GM12873 (cell line): ENCODE data around the gene UQCRHL.

Experiments
- TF ChIP-seq, protein P1 (sequence below): IDR thresholded peaks from 2 replicates; pipeline ENCODE4 v1.5.1; 2012; ENCODE audit warnings: low read depth, mild to moderate bottlenecking, moderate library complexity, low read length, control low read depth; ENCODE audit not compliant: insufficient read depth; ENCODE audit errors: missing control alignments

UQCRHL gene

DNA sequence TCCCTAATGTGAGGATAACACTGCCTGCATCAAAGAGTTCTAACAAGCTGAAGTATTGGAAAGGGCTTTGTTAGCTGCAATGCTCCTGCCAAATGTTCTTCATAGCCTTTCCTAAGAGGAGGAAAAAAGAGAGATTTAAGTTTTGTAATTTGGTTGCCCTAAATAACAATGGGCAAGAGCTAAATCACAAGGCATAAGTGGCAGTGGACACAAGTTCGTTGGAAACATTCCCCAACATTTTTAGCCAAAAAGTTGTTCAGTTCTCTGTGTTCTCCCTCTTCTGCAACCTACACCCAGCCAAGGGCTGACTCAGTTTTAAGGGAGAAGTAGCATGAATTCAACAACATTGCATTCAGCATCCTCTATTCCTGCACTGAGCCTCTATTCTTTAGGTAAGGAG lies 2.6 kb upstream of the UQCRHL start:
- TF ChIP-seq, protein P1, sequence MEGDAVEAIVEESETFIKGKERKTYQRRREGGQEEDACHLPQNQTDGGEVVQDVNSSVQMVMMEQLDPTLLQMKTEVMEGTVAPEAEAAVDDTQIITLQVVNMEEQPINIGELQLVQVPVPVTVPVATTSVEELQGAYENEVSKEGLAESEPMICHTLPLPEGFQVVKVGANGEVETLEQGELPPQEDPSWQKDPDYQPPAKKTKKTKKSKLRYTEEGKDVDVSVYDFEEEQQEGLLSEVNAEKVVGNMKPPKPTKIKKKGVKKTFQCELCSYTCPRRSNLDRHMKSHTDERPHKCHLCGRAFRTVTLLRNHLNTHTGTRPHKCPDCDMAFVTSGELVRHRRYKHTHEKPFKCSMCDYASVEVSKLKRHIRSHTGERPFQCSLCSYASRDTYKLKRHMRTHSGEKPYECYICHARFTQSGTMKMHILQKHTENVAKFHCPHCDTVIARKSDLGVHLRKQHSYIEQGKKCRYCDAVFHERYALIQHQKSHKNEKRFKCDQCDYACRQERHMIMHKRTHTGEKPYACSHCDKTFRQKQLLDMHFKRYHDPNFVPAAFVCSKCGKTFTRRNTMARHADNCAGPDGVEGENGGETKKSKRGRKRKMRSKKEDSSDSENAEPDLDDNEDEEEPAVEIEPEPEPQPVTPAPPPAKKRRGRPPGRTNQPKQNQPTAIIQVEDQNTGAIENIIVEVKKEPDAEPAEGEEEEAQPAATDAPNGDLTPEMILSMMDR, result no peak

DNA sequence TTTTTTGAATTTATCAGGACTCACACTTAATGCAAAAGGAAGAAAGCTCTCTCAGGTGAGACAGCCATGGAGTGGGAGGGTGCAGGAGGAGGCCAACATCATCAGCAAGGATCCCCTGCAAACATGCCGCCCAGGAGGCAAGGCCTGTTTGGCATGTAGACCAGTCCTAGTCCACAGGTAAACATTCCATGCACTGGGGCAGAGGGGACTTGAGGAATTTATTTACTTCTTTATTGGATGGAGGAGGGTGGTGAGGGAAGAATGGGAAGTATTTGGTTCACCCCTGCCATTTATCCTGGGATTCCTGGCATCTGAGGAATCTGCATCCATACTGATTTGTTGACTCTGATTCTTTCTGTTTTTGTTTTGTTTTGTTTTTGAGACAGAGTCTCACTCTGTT lies 1.5 kb upstream of the UQCRHL start:
- TF ChIP-seq, protein P1, result no peak

DNA sequence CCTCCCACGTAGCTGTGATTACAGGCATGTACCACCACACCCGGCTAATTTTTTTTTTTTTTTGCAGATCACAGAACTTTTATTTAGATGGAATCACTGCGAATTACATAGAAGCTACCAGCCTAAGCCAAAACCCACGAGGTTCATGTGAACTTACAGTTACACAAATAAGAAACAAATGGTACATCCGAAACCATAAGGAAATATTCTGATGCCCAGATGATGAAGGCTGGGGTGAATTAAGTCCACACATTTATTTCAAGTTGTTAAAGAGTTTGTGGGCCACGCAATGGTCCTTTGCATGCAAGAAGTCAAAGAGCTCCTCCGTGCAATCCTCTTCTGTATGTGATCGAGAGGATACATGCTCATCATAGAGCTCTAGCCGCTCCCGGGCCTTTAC lies 328 bp downstream of the UQCRHL start:
- TF ChIP-seq, protein P1, result no peak

DNA sequence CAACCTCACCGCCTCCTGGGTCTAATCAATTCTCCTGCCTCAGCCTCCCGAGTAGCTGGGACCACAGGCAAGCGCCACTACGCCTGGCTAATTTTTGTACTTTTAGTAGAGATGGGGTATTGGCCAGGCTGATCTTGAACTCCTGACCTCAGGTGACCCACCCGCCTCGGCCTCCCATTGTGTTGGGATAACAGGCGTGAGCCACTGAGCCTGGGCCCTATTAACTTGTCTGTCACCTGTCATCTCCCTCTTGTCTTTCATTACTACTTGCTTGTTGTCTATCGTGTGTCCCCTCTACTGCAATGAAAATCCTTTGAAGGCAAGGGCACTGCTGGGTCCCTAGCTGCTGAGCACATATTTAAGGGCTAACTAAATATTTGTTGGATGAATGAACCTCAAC lies 3.4 kb downstream of the UQCRHL start:
- TF ChIP-seq, protein P1, result no peak

DNA sequence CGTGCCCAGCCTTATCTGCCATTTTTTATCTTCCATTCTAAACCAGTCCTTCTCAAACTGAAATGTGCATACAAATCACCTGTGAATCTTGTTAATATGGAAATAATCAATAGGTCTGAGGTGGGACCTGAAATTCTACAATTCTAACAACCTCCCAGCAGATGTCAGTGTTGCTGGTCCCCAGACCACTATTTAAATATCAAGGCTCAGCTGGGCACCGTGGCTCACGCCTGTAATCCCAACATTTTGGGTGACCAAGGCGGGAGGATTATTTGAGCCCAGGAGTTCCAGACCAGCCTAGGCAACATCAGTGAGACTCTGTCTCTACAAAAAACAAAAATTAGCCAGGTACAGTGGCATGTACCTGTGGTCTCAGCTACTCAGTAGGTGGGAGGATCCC lies 4.1 kb downstream of the UQCRHL start:
- TF ChIP-seq, protein P1, result peak; percentile 53

DNA sequence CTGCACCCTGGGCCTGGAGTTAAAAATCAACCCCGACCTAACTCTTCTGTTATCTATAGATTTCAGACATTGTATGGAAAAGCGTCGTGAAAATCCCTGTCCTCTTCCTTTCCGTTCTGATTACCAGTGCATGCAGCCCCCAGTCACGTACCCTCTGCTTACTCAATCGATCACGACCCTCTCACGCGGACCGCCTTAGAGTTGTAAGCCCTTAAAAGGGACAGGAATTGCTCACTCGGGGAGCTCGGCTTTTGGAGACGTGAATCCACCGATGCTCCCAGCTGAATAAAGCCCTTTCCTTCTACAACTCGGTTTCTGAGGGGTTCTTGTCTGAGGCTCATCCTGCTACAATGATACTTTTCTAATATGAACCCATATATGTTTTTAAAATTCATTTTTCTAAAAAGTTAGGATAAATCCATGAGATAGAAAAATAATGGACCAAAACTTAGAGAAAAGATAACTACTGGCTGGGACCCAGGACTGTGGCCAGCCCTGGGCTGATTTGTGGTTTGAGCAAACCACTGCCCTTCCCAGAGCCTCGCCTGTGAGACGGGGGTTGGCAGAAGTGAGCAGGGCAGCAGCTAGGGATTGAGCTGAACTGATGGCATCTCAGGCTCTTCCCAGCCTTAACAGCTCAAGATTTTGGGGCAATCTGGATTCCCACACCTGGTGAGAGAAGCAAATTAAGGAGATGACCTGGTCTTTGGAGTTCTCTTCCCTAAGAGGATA lies 5.0 kb downstream of the UQCRHL start:
- TF ChIP-seq, protein P1, result no peak

DNA sequence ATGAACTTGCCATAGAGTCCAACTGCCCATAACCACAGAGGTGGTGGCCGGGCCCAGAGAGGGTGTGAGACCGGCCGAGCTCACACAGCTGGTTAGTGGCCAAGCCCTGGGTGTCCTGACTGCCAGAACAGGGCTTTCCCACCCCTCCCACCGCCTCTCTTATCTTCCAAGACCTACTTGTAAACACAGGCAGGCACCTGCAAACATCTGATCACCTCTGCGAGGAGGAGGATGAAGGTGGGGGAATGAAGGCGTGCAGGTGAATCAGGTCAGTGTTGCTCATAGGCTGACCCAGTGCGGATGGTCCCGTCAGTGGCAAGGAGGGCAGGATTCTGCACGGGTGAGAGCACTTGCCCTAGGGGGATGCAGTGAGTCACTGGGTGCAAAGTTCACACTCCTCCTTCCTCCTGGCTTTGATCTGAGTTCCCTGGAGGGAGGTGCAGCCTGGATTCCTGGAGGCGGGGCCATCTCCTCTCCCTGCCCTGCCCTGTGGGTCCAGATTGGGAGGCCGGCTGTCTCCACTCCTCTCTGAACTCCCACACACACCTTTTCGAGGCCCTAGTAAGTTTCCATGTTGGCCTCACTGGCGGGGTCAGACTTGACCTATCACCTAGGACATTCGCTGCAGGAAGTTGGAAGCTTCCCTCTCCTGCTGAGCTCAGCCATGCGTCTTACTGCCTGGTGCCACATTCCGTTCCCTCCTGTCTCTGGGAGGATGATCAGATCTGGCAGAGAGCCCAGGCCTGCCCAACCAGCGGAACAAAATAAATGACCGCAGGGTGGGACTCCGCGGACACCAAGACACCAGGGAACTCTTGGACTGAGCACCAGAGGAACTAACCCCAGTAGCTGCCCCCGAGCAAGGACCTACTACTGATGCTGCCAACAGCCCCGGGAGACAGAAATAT lies 7.3 kb downstream of the UQCRHL start:
- TF ChIP-seq, protein P1, result no peak
